Colon (tissue), 2 donors: ENCODE data around the gene CLIP3.

Experiments
- FAIRE-seq: peaks from 2 replicates; lab custom pipeline; 2012; peaks lifted over from hg19 to GRCh38; lab: Jason Lieb, UNC
- donor health status: control.
- donor health status: control.

The CLIP3 gene

GRCh38 chr19:35978271-35978670 is 54.4 kb downstream of the CLIP3 start:
- no peak for FAIRE-seq

DNA sequence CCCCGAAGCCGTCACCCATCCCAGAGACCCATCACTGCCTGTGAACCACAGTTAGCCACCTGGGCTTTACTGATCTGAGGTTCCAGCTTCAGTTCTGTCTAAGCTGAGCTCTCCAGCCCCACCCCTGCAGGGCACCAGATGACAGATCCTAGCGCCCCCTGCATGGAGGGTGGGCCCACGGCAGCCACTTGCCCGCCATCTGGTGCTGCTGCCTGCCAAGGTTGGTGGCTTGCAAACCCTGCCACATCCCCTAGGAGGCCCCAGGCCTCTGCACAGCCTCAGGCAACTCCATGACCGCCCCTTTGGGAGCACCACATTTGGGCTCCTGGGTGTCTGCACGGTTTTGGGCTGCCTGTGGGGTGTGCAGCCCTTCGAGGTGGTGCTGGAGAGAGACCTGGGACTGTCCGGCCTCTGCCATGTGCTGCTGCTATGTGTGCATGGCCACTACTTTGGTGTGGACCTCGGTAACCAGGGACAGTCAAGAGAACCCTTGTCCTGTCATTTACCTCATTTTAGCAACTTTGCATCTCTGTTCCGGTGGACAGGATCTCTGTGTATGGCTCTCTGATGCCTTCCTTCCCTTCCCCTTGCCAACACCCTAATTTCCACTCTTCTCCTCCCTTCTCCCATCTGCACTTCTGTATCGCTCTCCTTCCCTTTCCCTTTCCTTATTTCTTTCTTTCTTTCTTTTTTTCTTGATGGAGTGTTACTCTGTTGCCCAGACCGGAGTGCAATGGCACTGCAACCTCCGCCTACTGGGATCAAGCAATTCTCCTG is 55.0 kb downstream of the CLIP3 start:
- no peak for FAIRE-seq

GRCh38 chr19:35975608-35976214 is 57.0 kb downstream of the CLIP3 start:
- FAIRE-seq, result no peak

- no peak for FAIRE-seq
Measured at GRCh38 chr19:35973487-35973886, 59.2 kb downstream of the CLIP3 start.

- FAIRE-seq, result no peak
Measured at GRCh38 chr19:35966771-35967170, 65.9 kb downstream of the CLIP3 start.
